GM23338 (cell line): Measurements from ENCODE around the gene SRPK2. TPM values are rescaled to one million over a fixed set of nuclear protein-coding genes. Genes with fewer than 3 reads are reported as not detected.
"Not testable (repeated sequence)": the region's sequence is repeated elsewhere in the genome, so short reads cannot be mapped to it uniquely, and the experiment has no call there.

Experiments
- ATAC-seq: fragments of 200-7000 bp; cut with Tn5 transposase; 3 replicates; pipeline ENCODE4 v1.9.1; 2020
- DNase-seq: peaks from one replicate; pipeline ENCODE4 v3.0.0-alpha.2; 2015; ENCODE audit warnings: low spot score
- H2AFZ ChIP-seq: fragments of 200-600 bp; sonication (generic); 2 replicates; pipeline ENCODE4 v1.8.0; 2016; ENCODE audit warnings: antibody characterized with exemption, mild to moderate bottlenecking, moderate library complexity
- H3F3A ChIP-seq: fragments of 200-600 bp; sonication (generic); replicated peaks from 2 replicates; pipeline ENCODE4 v1.8.0; 2017; ENCODE audit warnings: antibody characterized with exemption, mixed run types, low read depth
- H3K27ac ChIP-seq: fragments of 200-600 bp; sonication (generic); 2 replicates; pipeline ENCODE4 v1.6.1; 2016; ENCODE audit warnings: low read depth
- H3K27me3 ChIP-seq: fragments of 200-600 bp; sonication (generic); 2 replicates; pipeline ENCODE4 v1.8.0; 2016; ENCODE audit warnings: mild to moderate bottlenecking, mixed run types, moderate library complexity; ENCODE audit not compliant: insufficient read depth
- H3K36me3 ChIP-seq: fragments of 200-600 bp; sonication (generic); 2 replicates; pipeline ENCODE4 v1.8.0; 2016; ENCODE audit warnings: mild to moderate bottlenecking; ENCODE audit not compliant: insufficient read depth
- H3K4me1 ChIP-seq: fragments of 200-600 bp; sonication (generic); 2 replicates; pipeline ENCODE4 v1.8.0; 2016; ENCODE audit warnings: mild to moderate bottlenecking, moderate library complexity; ENCODE audit not compliant: insufficient read depth
- H3K4me2 ChIP-seq: fragments of 200-600 bp; sonication (generic); 2 replicates; pipeline ENCODE4 v1.7.1; 2017; ENCODE audit warnings: mixed run types
- H3K4me3 ChIP-seq: fragments of 200-600 bp; sonication (generic); 2 replicates; pipeline ENCODE4 v1.6.1; 2016; ENCODE audit warnings: mixed run types
- H3K79me2 ChIP-seq: fragments of 200-600 bp; sonication (generic); replicated peaks from 2 replicates; pipeline ENCODE4 v1.8.0; 2017; ENCODE audit warnings: mild to moderate bottlenecking; ENCODE audit not compliant: insufficient read depth
- H3K9me2 ChIP-seq: fragments of 200-600 bp; sonication (generic); 2 replicates; pipeline ENCODE4 v1.8.0; 2017; ENCODE audit not compliant: insufficient read depth
- H4K20me1 ChIP-seq: fragments of 200-600 bp; sonication (generic); replicated peaks from 2 replicates; pipeline ENCODE4 v1.8.0; 2017; ENCODE audit warnings: mild to moderate bottlenecking; ENCODE audit not compliant: insufficient read depth
- H3K27ac Mint-ChIP-seq: 2 replicates; pipeline ENCODE4 v1.8.0; 2020; ENCODE audit warnings: inconsistent platforms, mild to moderate bottlenecking, moderate library complexity, mixed read lengths
- H3K27me3 Mint-ChIP-seq: 3 replicates; pipeline ENCODE4 v1.8.0; 2022; ENCODE audit warnings: low read depth, mild to moderate bottlenecking, moderate library complexity, mixed read lengths, inconsistent platforms; ENCODE audit not compliant: insufficient read depth, poor library complexity
- H3K36me3 Mint-ChIP-seq: 3 replicates; pipeline ENCODE4 v1.8.0; 2021; ENCODE audit warnings: low read depth, mild to moderate bottlenecking, inconsistent platforms, moderate library complexity, mixed read lengths
- H3K4me1 Mint-ChIP-seq: 3 replicates; pipeline ENCODE4 v1.8.0; 2020; ENCODE audit warnings: mild to moderate bottlenecking, inconsistent platforms, mixed read lengths
- H3K4me3 Mint-ChIP-seq: 3 replicates; pipeline ENCODE4 v1.8.0; 2021; ENCODE audit warnings: moderate library complexity, mild to moderate bottlenecking, inconsistent platforms, mixed read lengths
- H3K9me3 Mint-ChIP-seq: 3 replicates; pipeline ENCODE4 v1.8.0; 2020; ENCODE audit warnings: moderate library complexity, mild to moderate bottlenecking, inconsistent platforms, mixed read lengths
- EZH2 ChIP-seq: fragments of 200-600 bp; sonication (generic); IDR thresholded peaks from one replicate; pipeline ENCODE4 v1.8.0; 2017; ENCODE audit warnings: antibody characterized with exemption, mild to moderate bottlenecking, low read depth; ENCODE audit not compliant: unreplicated experiment
- EZH2phosphoT487 ChIP-seq: fragments of 200-600 bp; sonication (generic); IDR thresholded peaks from one replicate; pipeline ENCODE4 v1.8.1; 2018; ENCODE audit warnings: antibody characterized with exemption; ENCODE audit not compliant: unreplicated experiment
- POLR2AphosphoS5 ChIP-seq: IDR thresholded peaks from 2 replicates; pipeline ENCODE4 v1.6.1; 2016; ENCODE audit warnings: antibody characterized with exemption, low read depth
- STAT1 ChIP-seq: IDR thresholded peaks from one replicate; pipeline ENCODE4 v1.6.1; 2016; ENCODE audit warnings: antibody characterized with exemption; ENCODE audit not compliant: unreplicated experiment
- polyA plus RNA-seq: library from polyadenylated mRNA; unstranded; fragments of >200 nt; fragmentation: Nextera tagmentation; extraction: Ambion mirVana; gene quantifications from 2 replicates; pipeline ENCODE4 v1.2.1, GENCODE V29; 2016
- total RNA-seq: library from RNA; depleted of rRNA; stranded (reverse); fragments of >200 nt; shearing (Covaris generic); gene quantifications from 2 replicates; pipeline ENCODE4 v1.2.3, GENCODE V29; 2014
- TF ChIP-seq, protein P1 (sequence below): fragments of 250-450 bp; sonication (Bioruptor Pico); IDR thresholded peaks from 2 replicates; pipeline ENCODE4 v1.5.0; 2020; ENCODE audit warnings: mild to moderate bottlenecking, moderate library complexity
- TF ChIP-seq, protein P2 (sequence below): IDR thresholded peaks from 2 replicates; pipeline ENCODE4 v1.6.1; 2016; ENCODE audit warnings: antibody characterized with exemption

SRPK2 gene
- total and polyA plus RNA-seq, 2 experiments from 2014 or later: 66.3 to 91.5 TPM

DNA sequence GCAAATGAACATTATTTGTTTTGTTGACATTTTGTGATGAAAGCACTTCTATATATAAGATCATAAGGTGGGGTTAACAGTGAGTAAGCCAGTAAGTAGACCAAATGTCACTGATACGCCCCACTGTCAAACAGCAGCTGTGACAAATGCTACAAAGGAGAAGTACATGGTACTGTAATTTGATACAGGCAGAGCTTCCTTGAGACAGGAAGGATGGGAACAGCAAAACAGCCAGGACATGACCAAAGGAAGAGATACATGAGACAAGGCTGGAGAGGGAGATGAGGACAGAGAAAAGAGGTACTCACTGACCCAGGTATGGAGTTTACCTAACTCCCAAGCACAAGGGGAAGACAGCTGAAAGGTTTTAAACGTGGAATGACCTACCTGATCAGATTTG, 127.0 kb downstream of the SRPK2 start:
- no peak overlapping the region for H2AFZ ChIP-seq
- H3F3A ChIP-seq: no peaks in the 10 kb centered on the region
- Mint-ChIP-seq H3K9me3 (peaks cover 22% of the 10 kb centered on the region), H3K27ac (no peak overlapping the region), H3K4me1 (peaks cover 40% of the 10 kb centered on the region), H3K36me3 (peaks cover 24% of the 10 kb centered on the region), H3K4me3 (no peak overlapping the region), H3K27me3 (peaks cover 3% of the 10 kb centered on the region)
- H3K36me3 ChIP-seq: no peaks in the 10 kb centered on the region; the same call in 1 of the 2 replicates
- TF ChIP-seq, protein P1, sequence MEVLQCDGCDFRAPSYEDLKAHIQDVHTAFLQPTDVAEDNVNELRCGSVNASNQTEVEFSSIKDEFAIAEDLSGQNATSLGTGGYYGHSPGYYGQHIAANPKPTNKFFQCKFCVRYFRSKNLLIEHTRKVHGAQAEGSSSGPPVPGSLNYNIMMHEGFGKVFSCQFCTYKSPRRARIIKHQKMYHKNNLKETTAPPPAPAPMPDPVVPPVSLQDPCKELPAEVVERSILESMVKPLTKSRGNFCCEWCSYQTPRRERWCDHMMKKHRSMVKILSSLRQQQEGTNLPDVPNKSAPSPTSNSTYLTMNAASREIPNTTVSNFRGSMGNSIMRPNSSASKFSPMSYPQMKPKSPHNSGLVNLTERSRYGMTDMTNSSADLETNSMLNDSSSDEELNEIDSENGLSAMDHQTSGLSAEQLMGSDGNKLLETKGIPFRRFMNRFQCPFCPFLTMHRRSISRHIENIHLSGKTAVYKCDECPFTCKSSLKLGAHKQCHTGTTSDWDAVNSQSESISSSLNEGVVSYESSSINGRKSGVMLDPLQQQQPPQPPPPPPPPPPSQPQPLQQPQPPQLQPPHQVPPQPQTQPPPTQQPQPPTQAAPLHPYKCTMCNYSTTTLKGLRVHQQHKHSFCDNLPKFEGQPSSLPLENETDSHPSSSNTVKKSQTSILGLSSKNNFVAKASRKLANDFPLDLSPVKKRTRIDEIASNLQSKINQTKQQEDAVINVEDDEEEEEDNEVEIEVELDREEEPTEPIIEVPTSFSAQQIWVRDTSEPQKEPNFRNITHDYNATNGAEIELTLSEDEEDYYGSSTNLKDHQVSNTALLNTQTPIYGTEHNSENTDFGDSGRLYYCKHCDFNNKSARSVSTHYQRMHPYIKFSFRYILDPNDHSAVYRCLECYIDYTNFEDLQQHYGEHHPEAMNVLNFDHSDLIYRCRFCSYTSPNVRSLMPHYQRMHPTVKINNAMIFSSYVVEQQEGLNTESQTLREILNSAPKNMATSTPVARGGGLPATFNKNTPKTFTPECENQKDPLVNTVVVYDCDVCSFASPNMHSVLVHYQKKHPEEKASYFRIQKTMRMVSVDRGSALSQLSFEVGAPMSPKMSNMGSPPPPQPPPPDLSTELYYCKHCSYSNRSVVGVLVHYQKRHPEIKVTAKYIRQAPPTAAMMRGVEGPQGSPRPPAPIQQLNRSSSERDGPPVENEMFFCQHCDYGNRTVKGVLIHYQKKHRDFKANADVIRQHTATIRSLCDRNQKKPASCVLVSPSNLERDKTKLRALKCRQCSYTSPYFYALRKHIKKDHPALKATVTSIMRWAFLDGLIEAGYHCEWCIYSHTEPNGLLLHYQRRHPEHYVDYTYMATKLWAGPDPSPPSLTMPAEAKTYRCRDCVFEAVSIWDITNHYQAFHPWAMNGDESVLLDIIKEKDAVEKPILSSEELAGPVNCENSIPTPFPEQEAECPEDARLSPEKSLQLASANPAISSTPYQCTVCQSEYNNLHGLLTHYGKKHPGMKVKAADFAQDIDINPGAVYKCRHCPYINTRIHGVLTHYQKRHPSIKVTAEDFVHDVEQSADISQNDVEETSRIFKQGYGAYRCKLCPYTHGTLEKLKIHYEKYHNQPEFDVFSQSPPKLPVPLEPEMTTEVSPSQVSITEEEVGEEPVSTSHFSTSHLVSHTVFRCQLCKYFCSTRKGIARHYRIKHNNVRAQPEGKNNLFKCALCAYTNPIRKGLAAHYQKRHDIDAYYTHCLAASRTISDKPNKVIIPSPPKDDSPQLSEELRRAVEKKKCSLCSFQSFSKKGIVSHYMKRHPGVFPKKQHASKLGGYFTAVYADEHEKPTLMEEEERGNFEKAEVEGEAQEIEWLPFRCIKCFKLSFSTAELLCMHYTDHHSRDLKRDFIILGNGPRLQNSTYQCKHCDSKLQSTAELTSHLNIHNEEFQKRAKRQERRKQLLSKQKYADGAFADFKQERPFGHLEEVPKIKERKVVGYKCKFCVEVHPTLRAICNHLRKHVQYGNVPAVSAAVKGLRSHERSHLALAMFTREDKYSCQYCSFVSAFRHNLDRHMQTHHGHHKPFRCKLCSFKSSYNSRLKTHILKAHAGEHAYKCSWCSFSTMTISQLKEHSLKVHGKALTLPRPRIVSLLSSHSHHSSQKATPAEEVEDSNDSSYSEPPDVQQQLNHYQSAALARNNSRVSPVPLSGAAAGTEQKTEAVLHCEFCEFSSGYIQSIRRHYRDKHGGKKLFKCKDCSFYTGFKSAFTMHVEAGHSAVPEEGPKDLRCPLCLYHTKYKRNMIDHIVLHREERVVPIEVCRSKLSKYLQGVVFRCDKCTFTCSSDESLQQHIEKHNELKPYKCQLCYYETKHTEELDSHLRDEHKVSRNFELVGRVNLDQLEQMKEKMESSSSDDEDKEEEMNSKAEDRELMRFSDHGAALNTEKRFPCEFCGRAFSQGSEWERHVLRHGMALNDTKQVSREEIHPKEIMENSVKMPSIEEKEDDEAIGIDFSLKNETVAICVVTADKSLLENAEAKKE: no peak
- no peak for TF ChIP-seq STAT1
- TF ChIP-seq, protein P2, sequence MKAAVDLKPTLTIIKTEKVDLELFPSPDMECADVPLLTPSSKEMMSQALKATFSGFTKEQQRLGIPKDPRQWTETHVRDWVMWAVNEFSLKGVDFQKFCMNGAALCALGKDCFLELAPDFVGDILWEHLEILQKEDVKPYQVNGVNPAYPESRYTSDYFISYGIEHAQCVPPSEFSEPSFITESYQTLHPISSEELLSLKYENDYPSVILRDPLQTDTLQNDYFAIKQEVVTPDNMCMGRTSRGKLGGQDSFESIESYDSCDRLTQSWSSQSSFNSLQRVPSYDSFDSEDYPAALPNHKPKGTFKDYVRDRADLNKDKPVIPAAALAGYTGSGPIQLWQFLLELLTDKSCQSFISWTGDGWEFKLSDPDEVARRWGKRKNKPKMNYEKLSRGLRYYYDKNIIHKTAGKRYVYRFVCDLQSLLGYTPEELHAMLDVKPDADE: no peak
- TF ChIP-seq POLR2AphosphoS5: no peak
- TF ChIP-seq EZH2phosphoT487: no peak
- no peak for TF ChIP-seq EZH2
- H3K4me3 ChIP-seq: no peak overlapping the region
- no peaks in the 10 kb centered on the region for H3K9me2 ChIP-seq
- peaks cover 92% of the 10 kb centered on the region for H3K79me2 ChIP-seq
- ATAC-seq: peak; percentile 55
- peaks cover 32% of the 10 kb centered on the region for H3K4me1 ChIP-seq
- no peak overlapping the region for H3K27ac ChIP-seq
- no peaks in the 10 kb centered on the region for H4K20me1 ChIP-seq
- no peak for DNase-seq
- H3K27me3 ChIP-seq: no peaks in the 10 kb centered on the region
- H3K4me2 ChIP-seq: peak overlapping the region; percentile 45; the same call in 1 of the 2 replicates

DNA sequence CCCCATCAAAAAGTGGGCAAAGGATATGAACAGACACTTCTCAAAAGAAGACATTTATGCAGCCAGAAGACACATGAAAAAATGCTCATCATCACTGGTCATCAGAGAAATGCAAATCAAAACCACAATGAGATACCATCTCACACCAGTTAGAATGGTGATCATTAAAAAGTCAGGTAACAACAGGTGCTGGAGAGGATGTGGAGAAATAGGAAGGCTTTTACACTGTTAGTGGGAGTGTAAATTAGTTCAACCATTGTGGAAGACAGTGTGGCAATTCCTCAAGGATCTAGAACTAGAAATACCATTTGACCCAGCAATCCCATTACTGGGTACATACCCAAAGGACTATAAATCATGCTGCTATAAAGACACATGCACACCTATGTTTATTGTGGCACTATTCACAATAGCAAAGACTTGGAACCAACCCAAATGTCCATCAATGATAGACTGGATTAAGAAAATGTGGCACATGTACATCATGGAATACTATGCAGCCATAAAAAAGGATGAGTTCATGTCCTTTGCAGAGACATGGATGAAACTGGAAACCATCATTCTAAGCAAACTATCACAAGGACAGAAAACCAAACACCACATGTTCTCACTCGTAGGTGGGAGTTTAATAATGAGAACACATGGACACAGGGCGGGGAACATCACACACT, 128.4 kb downstream of the SRPK2 start:
- not testable (repeated sequence) for H3K4me2 ChIP-seq, DNase-seq, H3K36me3 ChIP-seq, H3F3A ChIP-seq, H3K27me3 Mint-ChIP-seq, H3K4me3 ChIP-seq, ATAC-seq, H4K20me1 ChIP-seq, H3K27ac Mint-ChIP-seq, H3K27ac ChIP-seq, H2AFZ ChIP-seq, H3K27me3 ChIP-seq, H3K9me2 ChIP-seq, H3K4me3 Mint-ChIP-seq
- Mint-ChIP-seq H3K36me3 (peaks cover 24% of the 10 kb centered on the region), H3K4me1 (peaks cover 51% of the 10 kb centered on the region), H3K9me3 (peaks cover 22% of the 10 kb centered on the region)
- H3K79me2 ChIP-seq: peaks cover 95% of the 10 kb centered on the region
- peaks cover 46% of the 10 kb centered on the region for H3K4me1 ChIP-seq

DNA sequence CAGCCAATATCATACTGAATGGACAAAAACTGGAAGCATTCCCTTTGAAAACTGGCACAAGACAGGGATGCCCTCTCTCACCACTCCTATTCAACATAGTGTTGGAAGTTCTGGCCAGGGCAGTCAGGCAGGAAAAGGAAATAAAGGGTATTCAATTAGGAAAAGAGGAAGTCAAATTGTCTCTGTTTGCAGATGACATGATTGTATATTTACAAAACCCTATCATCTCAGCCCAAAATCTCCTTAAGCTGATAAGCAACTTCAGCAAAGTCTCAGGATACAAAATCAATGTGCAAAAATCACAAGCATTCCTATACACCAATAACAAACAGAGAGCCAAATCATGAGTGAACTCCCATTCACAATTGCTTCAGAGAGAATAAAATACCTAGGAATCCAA, 129.8 kb downstream of the SRPK2 start:
- peaks cover 24% of the 10 kb centered on the region for H3K36me3 Mint-ChIP-seq
- H3K79me2 ChIP-seq: peaks cover 97% of the 10 kb centered on the region
- H3K4me2 ChIP-seq, DNase-seq, H3K27me3 Mint-ChIP-seq, H3K27me3 ChIP-seq, H3K36me3 ChIP-seq, H3K27ac ChIP-seq, H3K4me3 ChIP-seq, H2AFZ ChIP-seq, H3F3A ChIP-seq, H4K20me1 ChIP-seq, ATAC-seq, H3K9me2 ChIP-seq, H3K4me3 Mint-ChIP-seq: not testable (repeated sequence)
- H3K9me3 Mint-ChIP-seq: peaks cover 22% of the 10 kb centered on the region
- peaks cover 46% of the 10 kb centered on the region for H3K4me1 Mint-ChIP-seq
- peaks cover 59% of the 10 kb centered on the region for H3K4me1 ChIP-seq
- H3K27ac Mint-ChIP-seq: peak overlapping the region; percentile 89; the same call in 1 of the 2 replicates
